Mononuclear cell (primary cell): ENCODE data around the gene ARV1. TPM values are rescaled to one million over a fixed set of nuclear protein-coding genes. Genes with fewer than 3 reads are reported as not detected.
"Not testable (repeated sequence)": the region's sequence is repeated elsewhere in the genome, so short reads cannot be mapped to it uniquely, and the experiment has no call there.

Source experiments
- H3K27me3 ChIP-seq: 2 replicates; pipeline ENCODE4 v1.6.0; 2011; ENCODE audit warnings: low read length, control low read depth; ENCODE audit not compliant: insufficient read depth
- H3K4me1 ChIP-seq: 2 replicates; pipeline ENCODE4 v1.5.1; 2011; ENCODE audit warnings: mild to moderate bottlenecking, low read length, control low read depth; ENCODE audit not compliant: insufficient read depth
- H3K4me3 ChIP-seq: 2 replicates; pipeline ENCODE4 v1.5.1; 2011; ENCODE audit warnings: mild to moderate bottlenecking, low read length, moderate library complexity
- H3K9me3 ChIP-seq: 2 replicates; pipeline ENCODE4 v1.5.1; 2011; ENCODE audit warnings: low read depth, mild to moderate bottlenecking, control low read depth, low read length
- total RNA-seq: library from RNA; depleted of rRNA; stranded (reverse); fragments of >200 nt; gene quantifications from one replicate; pipeline ENCODE4 v1.2.3, GENCODE V29; 2012

Gene ARV1
- total RNA-seq, 1 donor = 2.3 TPM

- Histone ChIP-seq H3K4me3 (no peak overlapping the region), H3K9me3 (no peaks in the 10 kb centered on the region), H3K4me1 (peaks cover 4% of the 10 kb centered on the region), H3K27me3 (no peaks in the 10 kb centered on the region)
Measured at GRCh38 chr1:230965535-230965934, 13.4 kb upstream of the ARV1 start.

DNA sequence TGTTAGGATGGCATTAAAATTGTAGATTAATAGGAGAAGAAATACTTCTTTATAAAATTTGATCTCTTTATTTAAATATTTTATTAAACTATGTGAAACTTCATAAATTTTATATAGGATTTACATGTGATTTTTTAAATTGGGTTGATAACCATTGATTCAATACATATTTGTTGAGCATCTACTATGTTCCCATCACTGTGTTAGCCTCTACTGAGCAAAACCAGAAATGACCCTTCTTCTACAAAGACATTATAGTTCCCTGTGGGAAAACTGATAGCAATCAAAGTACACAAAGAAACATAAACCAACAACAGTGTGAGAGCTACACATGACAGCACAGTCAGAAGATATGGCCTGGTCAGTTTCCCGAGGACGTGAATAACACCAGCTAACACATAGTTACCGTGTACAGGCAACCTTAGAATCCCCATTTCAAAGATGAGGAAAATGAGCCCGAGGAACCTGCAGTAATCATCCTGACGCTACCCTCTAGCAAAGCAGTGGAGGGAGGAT, 12.5 kb upstream of the ARV1 start:
- no peak overlapping the region for H3K4me3 ChIP-seq
- no peaks in the 10 kb centered on the region for H3K9me3 ChIP-seq
- H3K4me1 ChIP-seq = peaks cover 4% of the 10 kb centered on the region
- no peaks in the 10 kb centered on the region for H3K27me3 ChIP-seq

DNA sequence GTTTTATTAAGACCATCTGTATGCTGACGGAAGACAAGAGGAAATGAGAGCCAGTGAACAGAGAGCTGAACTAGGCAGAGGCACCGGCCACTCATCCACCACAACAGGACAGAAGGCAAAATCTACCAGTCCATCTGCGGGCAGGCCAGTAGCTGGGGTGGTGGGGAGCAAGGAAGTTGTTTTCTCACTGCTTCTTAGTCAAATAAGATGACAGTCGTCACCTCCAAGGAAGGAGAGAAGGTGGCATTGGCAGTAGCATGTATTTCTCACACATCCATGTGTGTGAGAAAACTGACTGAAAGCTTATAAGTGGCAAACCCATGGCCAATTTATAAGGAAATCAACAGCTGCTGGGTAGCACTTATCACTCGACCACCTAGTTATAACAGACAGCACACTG, 8.5 kb upstream of the ARV1 start:
- peaks cover 36% of the 10 kb centered on the region for H3K4me1 ChIP-seq
- H3K4me3 ChIP-seq = no peak overlapping the region
- no peaks in the 10 kb centered on the region for H3K27me3 ChIP-seq
- no peaks in the 10 kb centered on the region for H3K9me3 ChIP-seq

- Histone ChIP-seq H3K4me3 (no peak overlapping the region), H3K4me1 (peaks cover 47% of the 10 kb centered on the region), H3K9me3 (no peaks in the 10 kb centered on the region)
Measured at GRCh38 chr1:230971771-230972170, 7.1 kb upstream of the ARV1 start.

GRCh38 chr1:230972855-230973271, 6.0 kb upstream of the ARV1 start:
- Histone ChIP-seq H3K4me1 (peaks cover 58% of the 10 kb centered on the region), H3K4me3 (no peak overlapping the region), H3K9me3 (no peaks in the 10 kb centered on the region), H3K27me3 (no peaks in the 10 kb centered on the region)

More at GRCh38 chr1:230971771-230972170, 7.1 kb upstream of the ARV1 start:
- H3K27me3 ChIP-seq = no peaks in the 10 kb centered on the region

DNA sequence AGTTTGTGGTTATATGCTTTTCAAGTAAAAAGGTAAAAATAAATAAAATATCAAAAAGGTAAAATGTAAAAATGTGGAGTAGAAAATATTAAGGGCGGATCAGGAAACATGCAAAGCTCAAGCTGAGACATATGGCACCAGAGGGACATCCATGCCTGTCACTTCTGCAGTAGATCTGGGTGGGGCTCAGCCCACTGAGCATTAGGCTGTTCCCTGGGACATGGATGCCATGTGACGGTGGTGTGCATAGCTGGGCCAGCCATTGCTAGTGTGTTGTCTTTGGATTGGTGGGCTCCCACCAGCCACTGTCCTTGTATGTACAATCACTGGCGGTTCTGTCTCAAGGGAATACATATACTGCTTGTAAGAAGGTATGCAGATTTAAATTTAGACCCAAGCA, 3.3 kb upstream of the ARV1 start:
- Histone ChIP-seq H3K4me1 (peaks cover 73% of the 10 kb centered on the region), H3K9me3 (no peaks in the 10 kb centered on the region), H3K27me3 (no peaks in the 10 kb centered on the region), H3K4me3 (no peak overlapping the region)

DNA sequence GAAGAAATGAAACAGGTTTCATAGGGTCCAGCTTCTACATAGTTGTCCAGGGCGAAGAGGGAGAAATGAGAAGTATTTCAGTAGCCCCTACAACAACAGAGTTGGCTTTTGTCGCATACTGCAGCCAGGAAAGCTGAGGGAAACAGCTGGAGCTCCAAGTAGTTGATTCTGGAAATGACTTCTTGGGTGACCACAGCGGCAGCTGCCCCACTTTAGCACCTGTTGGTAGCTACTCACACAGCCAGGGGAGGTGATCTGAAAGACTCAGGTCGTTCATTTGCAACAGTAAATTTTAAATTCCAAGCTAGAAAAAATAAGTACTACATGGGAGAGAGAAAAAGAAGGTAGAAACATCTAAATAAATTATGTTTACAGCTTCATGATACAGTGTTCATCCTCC, 2.5 kb upstream of the ARV1 start:
- Histone ChIP-seq H3K4me1 (peaks cover 77% of the 10 kb centered on the region), H3K4me3 (no peak overlapping the region), H3K9me3 (no peaks in the 10 kb centered on the region), H3K27me3 (no peaks in the 10 kb centered on the region)

GRCh38 chr1:230976825-230977747, 1.8 kb upstream of the ARV1 start:
- Histone ChIP-seq H3K27me3 (no peaks in the 10 kb centered on the region), H3K4me3 (peak overlapping the region; percentile 67), H3K9me3 (no peaks in the 10 kb centered on the region), H3K4me1 (peaks cover 71% of the 10 kb centered on the region)

DNA sequence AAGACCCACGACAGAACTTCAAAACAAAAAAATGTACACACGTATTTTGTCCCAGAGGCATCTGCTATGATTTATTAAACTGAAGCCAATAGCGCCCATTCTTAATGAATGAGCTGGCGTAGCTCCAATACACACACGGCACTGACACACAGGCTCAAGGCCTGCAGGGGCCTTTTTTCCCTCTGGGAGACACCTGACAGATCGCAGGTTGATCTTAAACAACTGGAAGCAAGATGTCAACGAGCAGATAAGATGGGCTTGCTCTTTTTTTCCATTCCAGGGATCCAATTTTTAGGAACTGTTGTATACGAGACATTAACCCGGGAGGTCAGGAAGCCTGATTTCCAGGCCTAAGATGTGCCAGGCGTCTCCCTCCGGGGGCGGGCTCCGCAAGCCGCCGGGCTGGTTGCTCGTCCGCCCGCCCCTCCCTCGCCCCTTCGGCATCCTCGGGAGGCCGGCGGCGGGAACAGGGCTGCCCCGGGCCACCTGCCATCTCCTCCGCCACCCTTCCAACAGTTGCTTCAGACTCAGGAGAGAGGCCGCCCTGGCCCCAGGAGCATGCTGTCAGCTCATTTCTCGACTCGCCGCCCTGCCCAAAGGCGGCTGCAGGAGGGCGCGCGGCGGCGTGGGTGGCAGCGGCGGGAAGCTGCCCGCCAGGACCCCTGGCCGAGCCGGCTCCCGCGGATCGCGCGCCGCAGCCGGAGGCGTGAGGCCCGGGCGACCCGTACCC, 968 bp upstream of the ARV1 start:
- Histone ChIP-seq H3K4me1 (peaks cover 63% of the 10 kb centered on the region), H3K9me3 (no peaks in the 10 kb centered on the region), H3K27me3 (no peaks in the 10 kb centered on the region), H3K4me3 (peak overlapping the region; percentile 67)

DNA sequence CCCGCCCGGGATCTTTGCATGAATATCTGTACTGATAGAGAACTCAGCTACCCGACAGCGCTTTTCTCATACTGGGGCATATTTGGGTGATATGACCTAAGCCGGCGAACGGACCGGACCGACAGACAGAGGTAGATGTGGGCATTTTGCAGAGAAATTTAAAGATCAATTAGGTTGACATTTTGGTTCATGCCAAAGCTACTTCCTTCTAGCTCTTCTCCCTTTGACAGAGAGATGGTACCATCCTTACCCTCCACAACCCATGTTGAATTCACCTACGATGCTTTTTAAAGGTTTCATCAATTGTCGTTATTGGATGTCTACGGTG, 459 bp downstream of the ARV1 start:
- Histone ChIP-seq H3K4me1 (peaks cover 49% of the 10 kb centered on the region), H3K4me3 (peak overlapping the region; percentile 67), H3K27me3 (no peaks in the 10 kb centered on the region), H3K9me3 (no peaks in the 10 kb centered on the region)

DNA sequence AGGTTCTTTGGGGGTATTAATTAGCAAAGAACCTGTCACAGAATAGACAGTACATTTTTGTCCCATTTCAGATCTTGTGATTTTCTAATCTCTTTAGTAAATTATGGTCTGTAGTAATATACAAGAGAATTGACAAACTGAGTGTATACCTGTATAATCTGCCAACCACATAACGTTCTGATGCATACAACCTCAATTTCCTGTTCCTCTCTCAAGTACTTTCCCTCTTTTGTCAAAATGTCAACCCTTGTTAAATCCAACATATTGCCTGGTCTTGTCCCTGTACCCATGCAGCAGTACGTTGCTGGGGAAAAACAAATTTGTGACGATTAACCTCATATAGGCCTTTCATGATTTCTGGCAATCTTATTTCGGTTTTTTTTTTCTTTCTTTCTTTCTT, 1.1 kb downstream of the ARV1 start:
- H3K4me1 ChIP-seq = peaks cover 45% of the 10 kb centered on the region
- no peaks in the 10 kb centered on the region for H3K27me3 ChIP-seq
- H3K4me3 ChIP-seq = no peak overlapping the region
- no peaks in the 10 kb centered on the region for H3K9me3 ChIP-seq

GRCh38 chr1:230982696-230983095, 3.8 kb downstream of the ARV1 start:
- Histone ChIP-seq H3K27me3 (no peaks in the 10 kb centered on the region), H3K4me3 (no peak overlapping the region), H3K4me1 (peaks cover 21% of the 10 kb centered on the region), H3K9me3 (no peaks in the 10 kb centered on the region)

GRCh38 chr1:230983811-230984210, 4.9 kb downstream of the ARV1 start:
- Histone ChIP-seq H3K4me1 (peaks cover 19% of the 10 kb centered on the region), H3K4me3 (no peak overlapping the region), H3K27me3 (no peaks in the 10 kb centered on the region), H3K9me3 (no peaks in the 10 kb centered on the region)

DNA sequence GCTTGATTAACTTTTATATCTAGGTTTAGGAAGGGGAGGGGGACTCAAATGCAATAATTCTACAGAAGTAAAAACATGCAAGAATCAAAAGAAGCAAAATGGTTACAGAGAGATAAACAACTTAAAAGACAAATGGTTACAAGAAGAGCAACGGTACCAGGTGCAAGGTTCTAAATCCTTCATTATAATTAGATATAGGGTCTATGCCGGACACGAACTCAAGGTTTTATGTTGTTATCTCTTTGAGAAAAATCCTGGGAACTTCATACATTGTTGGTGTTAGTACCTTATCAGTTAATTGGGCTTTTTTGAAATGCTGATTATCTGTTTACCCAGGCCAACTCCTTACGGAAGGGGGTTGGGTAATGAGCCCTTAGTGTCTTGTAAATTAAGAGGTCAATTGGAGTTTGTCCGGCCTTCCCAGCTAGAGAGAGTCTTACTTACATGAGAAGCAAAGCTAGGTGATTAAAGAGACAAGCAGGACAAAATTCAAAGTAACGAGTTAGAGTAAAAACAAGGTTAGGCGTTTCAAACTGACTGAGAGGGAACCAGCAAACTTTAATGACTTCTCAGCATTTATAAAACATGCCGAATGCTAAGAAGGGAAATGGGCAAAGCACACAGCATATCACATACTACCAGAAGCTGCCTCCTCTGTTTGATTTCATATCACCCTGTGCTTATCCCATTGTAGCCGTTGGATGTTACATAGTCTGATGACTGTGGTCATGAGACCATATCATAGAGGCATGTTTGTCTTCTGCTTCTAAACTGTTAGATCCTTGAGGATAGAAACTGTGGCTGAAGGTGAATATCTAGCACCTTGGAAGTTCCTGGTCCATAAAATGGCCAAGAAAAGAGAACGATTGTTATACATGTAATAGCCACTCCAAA, 6.0 kb downstream of the ARV1 start:
- H3K9me3 ChIP-seq, H3K4me3 ChIP-seq, H3K27me3 ChIP-seq: not testable (repeated sequence)
- H3K4me1 ChIP-seq = peaks cover 11% of the 10 kb centered on the region

DNA sequence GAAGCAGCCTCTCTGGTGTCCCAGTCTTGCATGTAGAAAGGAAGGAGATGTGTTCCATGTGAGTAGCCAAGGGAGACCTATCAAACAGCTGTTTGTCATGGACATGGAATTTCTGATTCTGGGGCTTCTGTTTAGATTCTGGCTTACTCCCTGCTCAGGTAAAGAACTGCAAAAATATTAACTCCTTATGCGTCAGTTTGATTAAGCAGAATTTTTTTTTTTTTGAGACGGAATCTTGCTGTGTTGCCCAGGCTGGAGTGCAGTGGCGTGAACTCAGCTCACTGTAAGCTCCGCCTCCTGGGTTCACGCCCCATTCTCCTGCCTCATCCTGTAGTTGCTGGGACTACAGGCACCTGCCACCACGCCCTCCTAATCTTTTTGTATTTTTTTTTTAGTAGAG, 6.8 kb downstream of the ARV1 start:
- Histone ChIP-seq H3K9me3 (no peaks in the 10 kb centered on the region), H3K4me3 (no peak overlapping the region), H3K4me1 (peaks cover 3% of the 10 kb centered on the region), H3K27me3 (no peaks in the 10 kb centered on the region)
